SK-N-SH (cell line): ENCODE measurements around the gene DNASE1L2. TPM values are rescaled to one million over a fixed set of nuclear protein-coding genes. Genes with fewer than 3 reads are reported as not detected.

Source experiments
- CTCF ChIA-PET: fragments of 300-600, 350-600 bp; formaldehyde crosslinking; extraction: SDS; loops from one replicate; lab custom pipeline; 2021; lab: Yijun Ruan, JAX
- POLR2A ChIA-PET: fragments of 350-600 bp; sonication (Branson Sonifier 250); formaldehyde crosslinking; extraction: SDS; loops from one replicate; lab custom pipeline; 2020; ENCODE audit warnings: antibody characterized with exemption, inconsistent platforms; lab: Yijun Ruan, JAX
- DNase-seq: peaks from one replicate; pipeline ENCODE4 v3.0.0; 2012
- H2AFZ ChIP-seq: fragments of 200-600 bp; sonication (generic); 2 replicates; pipeline ENCODE4 v1.8.1; 2016; ENCODE audit warnings: antibody characterized with exemption, mild to moderate bottlenecking, low read depth
- H3F3A ChIP-seq: fragments of 200-600 bp; sonication (generic); replicated peaks from 2 replicates; pipeline ENCODE3; 2016; ENCODE audit warnings: antibody characterized with exemption, mild to moderate bottlenecking; ENCODE audit not compliant: insufficient read depth
- H3K27ac ChIP-seq, 2 experiments: fragments of 200-500 bp in 1 of 2; fragments of 200-600 bp in 1 of 2; sonication (Bioruptor generic) in 1 of 2; sonication (generic), shearing (Covaris generic) in 1 of 2; 2 replicates each; pipeline versions ENCODE4 v1.5.1 to v1.6.1; 2014 to 2016; ENCODE audit warnings: low read depth in 2 of 2, inconsistent platforms in 1 of 2, low read length in 1 of 2, mild to moderate bottlenecking in 1 of 2, mixed read lengths in 1 of 2
- H3K27me3 ChIP-seq: fragments of 200-600 bp; sonication (generic), shearing (Covaris generic); 2 replicates; pipeline ENCODE4 v1.6.1; 2016; ENCODE audit warnings: mixed run types; ENCODE audit not compliant: insufficient read depth
- H3K36me3 ChIP-seq, 2 experiments: fragments of 200-500 bp in 1 of 2; fragments of 200-600 bp in 1 of 2; sonication (Bioruptor generic) in 1 of 2; sonication (generic) in 1 of 2; replicated peaks in 1 of 2; 2 replicates each; pipeline versions ENCODE3 to v1.5.1; 2014 to 2016; ENCODE audit warnings: low read length in 1 of 2, mild to moderate bottlenecking in 1 of 2; ENCODE audit not compliant: insufficient read depth in 2 of 2, control insufficient read depth in 1 of 2
- H3K4me1 ChIP-seq, 2 experiments: fragments of 200-500 bp in 1 of 2; fragments of 200-600 bp in 1 of 2; sonication (Bioruptor generic) in 1 of 2; sonication (generic), shearing (Covaris generic) in 1 of 2; 2 replicates each; pipeline versions ENCODE4 v1.5.1 to v1.6.1; 2014 to 2016; ENCODE audit warnings: low read depth in 1 of 2, low read length in 1 of 2, mixed run types in 1 of 2; ENCODE audit not compliant: insufficient read depth in 2 of 2, control insufficient read depth in 1 of 2
- H3K4me2 ChIP-seq: fragments of 200-600 bp; sonication (generic), shearing (Covaris generic); 2 replicates; pipeline ENCODE4 v1.6.1; 2017; ENCODE audit warnings: mixed run types
- H3K4me3 ChIP-seq, 2 experiments: fragments of 200-500 bp in 1 of 2; fragments of 200-600 bp in 1 of 2; sonication (Bioruptor generic) in 1 of 2; sonication (generic), shearing (Covaris generic) in 1 of 2; 2 replicates each; pipeline versions ENCODE4 v1.5.1 to v1.8.1; 2014 to 2016; ENCODE audit warnings: low read depth in 2 of 2, inconsistent platforms in 1 of 2, low read length in 1 of 2, mild to moderate bottlenecking in 1 of 2, mixed read lengths in 1 of 2, moderate library complexity in 1 of 2
- H3K79me2 ChIP-seq: fragments of 200-600 bp; sonication (generic); 2 replicates; pipeline ENCODE4 v1.8.1; 2017; ENCODE audit warnings: mild to moderate bottlenecking; ENCODE audit not compliant: insufficient read depth
- H3K9ac ChIP-seq: fragments of 200-600 bp; sonication (generic); 2 replicates; pipeline ENCODE4 v1.6.1; 2017; ENCODE audit warnings: mixed run types
- H3K9me2 ChIP-seq: fragments of 200-600 bp; sonication (generic); 2 replicates; pipeline ENCODE4 v1.6.1; 2017; ENCODE audit warnings: mixed run types
- H3K9me3 ChIP-seq: fragments of 200-600 bp; sonication (generic); 2 replicates; pipeline ENCODE4 v1.6.1; 2017; ENCODE audit warnings: mixed run types, mild to moderate bottlenecking, moderate library complexity
- H4K20me1 ChIP-seq: fragments of 200-600 bp; sonication (generic); 2 replicates; pipeline ENCODE4 v1.6.1; 2017; ENCODE audit warnings: mild to moderate bottlenecking, mixed run types; ENCODE audit not compliant: insufficient read depth
- FOSL2 ChIP-seq: IDR thresholded peaks from 2 replicates; pipeline ENCODE4 v1.4.0; 2012; ENCODE audit warnings: low read depth, mild to moderate bottlenecking, moderate library complexity, borderline replicate concordance
- FOXM1 ChIP-seq: IDR thresholded peaks from 2 replicates; pipeline ENCODE4 v1.4.0; 2012; ENCODE audit warnings: low read depth, mild to moderate bottlenecking
- JUND ChIP-seq: IDR thresholded peaks from 2 replicates; pipeline ENCODE4 v1.4.0; 2012
- NRF1 ChIP-seq: IDR thresholded peaks from 2 replicates; pipeline ENCODE4 v1.6.1; 2012; ENCODE audit warnings: low read depth, mild to moderate bottlenecking, low read length
- POLR2AphosphoS5 ChIP-seq: IDR thresholded peaks from 2 replicates; pipeline ENCODE4 v1.6.1; 2012; ENCODE audit warnings: low read depth, low read length
- RCOR1 ChIP-seq: fragments of 150-350 bp; IDR thresholded peaks from 2 replicates; pipeline ENCODE4 v1.6.1; 2017; ENCODE audit warnings: antibody characterized with exemption, low read length
- SMC3 ChIP-seq: IDR thresholded peaks from 2 replicates; pipeline ENCODE4 v1.6.1; 2012; ENCODE audit warnings: low read depth, low read length, improper control_type of control experiment
- WGBS: methylation state at CpG from one replicate; pipeline ENCODE4 v1.1.6; 2017; ENCODE audit warnings: low lambda C conversion rate; 5-methylcytosine and 5-hydroxymethylcytosine counted together
- polyA plus RNA-seq, 3 experiments: library from polyadenylated mRNA; depleted of rRNA; stranded (reverse); fragments of >200 nt; gene quantifications; 2 replicates each; pipeline ENCODE4 v1.2.3, GENCODE V29; 2012
- TF ChIP-seq, protein P1 (sequence below): fragments of 150-350 bp; IDR thresholded peaks from 2 replicates; pipeline ENCODE4 v1.6.1; 2016; ENCODE audit warnings: mild to moderate bottlenecking, low read depth, low read length
- TF ChIP-seq, protein P2 (sequence below): fragments of 150-350 bp; IDR thresholded peaks from 2 replicates; pipeline ENCODE4 v1.6.1; 2017; ENCODE audit warnings: antibody characterized with exemption, low read length, low read depth, borderline replicate concordance
- TF ChIP-seq, protein P3 (sequence below): IDR thresholded peaks from 2 replicates; pipeline ENCODE4 v1.4.0; 2012; ENCODE audit warnings: low read depth
- TF ChIP-seq, protein P4 (sequence below): IDR thresholded peaks from 2 replicates; pipeline ENCODE4 v1.4.0; 2012; ENCODE audit warnings: low read depth, borderline replicate concordance
- TF ChIP-seq, protein P5 (sequence below): IDR thresholded peaks from 2 replicates; pipeline ENCODE4 v1.6.1; 2012; ENCODE audit warnings: mild to moderate bottlenecking, low read depth, low read length, moderate library complexity

The DNASE1L2 gene
- polyA plus RNA-seq, 1 of the 3 experiments (the other 2 are of a cell fraction) = 2.5 TPM

DNA sequence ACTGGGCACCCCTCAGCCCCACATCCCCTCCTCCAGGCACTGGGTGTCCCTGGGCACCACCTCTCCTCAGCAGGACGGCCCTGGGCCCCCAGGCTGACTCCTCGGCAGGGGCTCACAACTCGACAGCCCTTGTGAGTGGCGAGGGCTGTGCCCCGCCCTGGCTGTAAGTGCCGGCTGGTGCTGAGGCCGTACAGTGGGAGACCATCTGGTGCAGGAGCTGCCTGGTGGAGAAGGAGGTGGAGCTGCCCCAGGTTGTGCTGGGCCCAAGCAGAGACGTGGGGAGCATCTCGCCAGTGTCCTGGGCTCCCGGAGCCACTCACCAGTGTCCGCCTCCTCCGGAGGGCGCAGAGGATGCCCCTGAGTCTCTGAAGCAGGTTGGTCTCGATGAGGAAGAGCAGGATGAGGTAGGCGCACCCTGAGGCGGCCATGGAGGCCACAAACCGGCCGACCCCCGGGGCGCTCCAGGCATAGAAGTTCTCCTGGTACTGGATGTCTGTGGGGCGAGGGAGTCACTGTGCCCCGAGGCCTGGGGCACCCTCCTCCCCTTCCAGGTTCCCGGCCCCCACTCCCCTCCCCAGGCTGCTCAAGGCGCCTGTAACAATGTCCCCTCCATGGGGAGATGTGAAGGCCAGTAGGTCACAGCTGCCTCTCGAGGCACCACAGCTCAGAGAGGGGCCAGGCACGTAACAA lies 46.8 kb downstream of the DNASE1L2 start (continued):
- TF ChIP-seq, protein P1, sequence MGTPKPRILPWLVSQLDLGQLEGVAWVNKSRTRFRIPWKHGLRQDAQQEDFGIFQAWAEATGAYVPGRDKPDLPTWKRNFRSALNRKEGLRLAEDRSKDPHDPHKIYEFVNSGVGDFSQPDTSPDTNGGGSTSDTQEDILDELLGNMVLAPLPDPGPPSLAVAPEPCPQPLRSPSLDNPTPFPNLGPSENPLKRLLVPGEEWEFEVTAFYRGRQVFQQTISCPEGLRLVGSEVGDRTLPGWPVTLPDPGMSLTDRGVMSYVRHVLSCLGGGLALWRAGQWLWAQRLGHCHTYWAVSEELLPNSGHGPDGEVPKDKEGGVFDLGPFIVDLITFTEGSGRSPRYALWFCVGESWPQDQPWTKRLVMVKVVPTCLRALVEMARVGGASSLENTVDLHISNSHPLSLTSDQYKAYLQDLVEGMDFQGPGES = no peak
- TF ChIP-seq NRF1 (no peak), FOSL2 (no peak), POLR2AphosphoS5 (no peak)
- TF ChIP-seq, protein P2, sequence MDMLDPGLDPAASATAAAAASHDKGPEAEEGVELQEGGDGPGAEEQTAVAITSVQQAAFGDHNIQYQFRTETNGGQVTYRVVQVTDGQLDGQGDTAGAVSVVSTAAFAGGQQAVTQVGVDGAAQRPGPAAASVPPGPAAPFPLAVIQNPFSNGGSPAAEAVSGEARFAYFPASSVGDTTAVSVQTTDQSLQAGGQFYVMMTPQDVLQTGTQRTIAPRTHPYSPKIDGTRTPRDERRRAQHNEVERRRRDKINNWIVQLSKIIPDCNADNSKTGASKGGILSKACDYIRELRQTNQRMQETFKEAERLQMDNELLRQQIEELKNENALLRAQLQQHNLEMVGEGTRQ = no peak
- TF ChIP-seq, protein P3, sequence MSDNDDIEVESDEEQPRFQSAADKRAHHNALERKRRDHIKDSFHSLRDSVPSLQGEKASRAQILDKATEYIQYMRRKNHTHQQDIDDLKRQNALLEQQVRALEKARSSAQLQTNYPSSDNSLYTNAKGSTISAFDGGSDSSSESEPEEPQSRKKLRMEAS = no peak

DNA sequence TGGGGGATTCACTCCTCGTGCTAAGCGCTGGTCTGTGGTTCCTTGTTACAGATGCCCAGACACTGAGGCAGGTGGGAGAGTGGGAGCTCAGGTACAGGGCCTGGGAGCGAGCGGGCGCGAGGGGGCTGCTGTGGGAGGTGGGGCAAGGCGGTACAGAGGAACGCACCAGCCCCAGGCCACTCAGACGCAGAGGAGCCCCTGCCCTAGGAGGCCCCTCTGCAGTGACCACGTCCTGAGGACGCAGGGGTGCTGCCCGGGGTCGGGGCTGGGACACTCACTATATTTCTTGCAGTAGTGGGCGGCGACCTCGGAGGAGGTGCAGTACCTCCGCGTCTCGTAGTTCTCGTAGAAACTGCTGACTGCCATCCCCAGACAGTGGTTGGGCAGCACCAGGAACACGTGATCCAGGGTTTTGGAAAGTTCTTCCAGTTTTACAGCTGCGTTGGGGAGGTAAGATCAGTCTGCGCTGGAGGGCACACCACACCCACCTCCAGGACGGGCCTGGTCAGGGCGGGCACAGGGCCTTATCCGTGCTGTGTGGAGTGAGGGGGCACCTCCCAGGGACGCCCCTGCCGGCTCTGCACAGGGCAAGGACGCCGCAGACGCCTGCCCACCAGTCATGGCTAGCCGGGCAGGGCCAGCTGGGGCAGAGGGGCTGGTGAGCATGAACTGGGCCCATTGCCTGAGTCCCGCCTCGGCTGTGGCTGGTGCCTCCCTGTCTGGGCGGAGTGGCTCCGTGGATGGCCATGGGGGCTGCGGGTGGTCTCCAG lies 47.9 kb downstream of the DNASE1L2 start:
- no peak for DNase-seq
- Histone ChIP-seq H4K20me1 (no peaks in the 10 kb centered on the region), H3K4me3 (no peak overlapping the region), H2AFZ (no peak overlapping the region), H3K4me2 (no peak overlapping the region), H3K9ac (no peak overlapping the region), H3K79me2 (no peaks in the 10 kb centered on the region), H3K4me1 (no peaks in the 10 kb centered on the region), H3K36me3 (peaks cover 0 to 12% of the 10 kb centered on the region in 2 experiments), H3K27ac (no peak overlapping the region), H3F3A (no peaks in the 10 kb centered on the region), H3K9me3 (no peaks in the 10 kb centered on the region), H3K27me3 (no peaks in the 10 kb centered on the region), H3K9me2 (no peaks in the 10 kb centered on the region)
- ChIA-PET CTCF (interaction anchor here (1.2 kb wide), 1 partner anchor 13 kb away, joined by 4 read pairs; no protein-coding TSS in a partner anchor), POLR2A (interaction anchor here (1.5 kb wide), 1 partner anchor 13 kb away, joined by 3 read pairs; no protein-coding TSS in a partner anchor)
- no peak for TF ChIP-seq FOSL2
- WGBS = 92% methylated on average over 17 of the region's 37 CpGs

DNA sequence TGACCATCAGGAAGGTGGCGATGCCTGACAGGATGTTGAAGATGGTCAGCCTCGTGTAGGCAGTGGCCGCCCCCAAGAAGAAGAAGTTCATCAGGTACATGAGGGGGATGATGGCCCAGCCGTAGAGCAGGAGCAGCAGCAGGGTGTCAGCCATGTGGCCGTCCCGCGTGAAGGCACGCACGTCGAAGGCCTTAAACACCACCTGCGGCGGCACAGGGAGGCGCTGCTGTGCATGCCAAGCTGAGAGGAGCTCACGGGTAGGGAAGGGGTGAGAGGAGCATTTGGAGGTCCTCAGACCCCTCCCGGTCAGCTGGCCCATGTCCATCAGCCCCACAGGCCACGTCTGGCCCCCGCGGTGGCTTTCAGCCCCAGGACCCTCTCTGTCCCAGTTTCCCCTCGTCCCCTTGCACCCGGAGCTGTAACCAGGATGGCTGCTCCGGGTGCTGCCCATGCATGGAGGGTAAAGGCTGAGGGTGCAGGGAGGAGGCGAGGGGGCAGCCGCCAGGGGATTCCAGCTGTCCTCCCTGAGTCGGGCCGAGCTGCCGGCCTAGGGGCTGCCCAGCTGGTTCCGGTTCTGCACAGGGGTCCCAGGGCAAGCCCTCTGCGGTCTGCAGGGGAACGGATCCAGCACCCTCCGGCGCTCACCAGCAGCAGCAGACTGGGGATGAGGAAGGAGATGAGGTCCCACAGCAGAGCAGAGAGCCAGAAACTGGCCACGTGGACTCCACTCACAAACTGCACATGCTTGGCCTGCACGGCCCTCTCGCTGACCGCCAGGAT lies 48.7 kb downstream of the DNASE1L2 start:
- WGBS = 90% methylated on average over 27 of the region's 35 CpGs
- H3K9ac ChIP-seq = no peak overlapping the region
- H3K9me2 ChIP-seq = no peaks in the 10 kb centered on the region
- no peaks in the 10 kb centered on the region for H3K79me2 ChIP-seq
- H3K27me3 ChIP-seq = no peaks in the 10 kb centered on the region
- no peak overlapping the region for H3K4me2 ChIP-seq
- H3K9me3 ChIP-seq = no peaks in the 10 kb centered on the region
- CTCF ChIA-PET = interaction anchor here (1.2 kb wide), 1 partner anchor 12 kb away, joined by 4 read pairs; no protein-coding TSS in a partner anchor
- H4K20me1 ChIP-seq = no peaks in the 10 kb centered on the region
- no peak for DNase-seq
- no peak overlapping the region for H3K4me3 ChIP-seq
- peaks cover 0 to 12% of the 10 kb centered on the region in 2 experiments for H3K36me3 ChIP-seq
- no peak overlapping the region for H2AFZ ChIP-seq
- no peaks in the 10 kb centered on the region for H3F3A ChIP-seq
- POLR2A ChIA-PET = no interaction called here
- H3K4me1 ChIP-seq = no peaks in the 10 kb centered on the region
- H3K27ac ChIP-seq = no peak overlapping the region
- TF ChIP-seq, protein P3 = no peak
- TF ChIP-seq, protein P4, sequence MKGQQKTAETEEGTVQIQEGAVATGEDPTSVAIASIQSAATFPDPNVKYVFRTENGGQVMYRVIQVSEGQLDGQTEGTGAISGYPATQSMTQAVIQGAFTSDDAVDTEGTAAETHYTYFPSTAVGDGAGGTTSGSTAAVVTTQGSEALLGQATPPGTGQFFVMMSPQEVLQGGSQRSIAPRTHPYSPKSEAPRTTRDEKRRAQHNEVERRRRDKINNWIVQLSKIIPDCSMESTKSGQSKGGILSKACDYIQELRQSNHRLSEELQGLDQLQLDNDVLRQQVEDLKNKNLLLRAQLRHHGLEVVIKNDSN = no peak
- TF ChIP-seq RCOR1 (no peak), SMC3 (no peak), JUND (no peak), FOXM1 (no peak)
- TF ChIP-seq, protein P5, sequence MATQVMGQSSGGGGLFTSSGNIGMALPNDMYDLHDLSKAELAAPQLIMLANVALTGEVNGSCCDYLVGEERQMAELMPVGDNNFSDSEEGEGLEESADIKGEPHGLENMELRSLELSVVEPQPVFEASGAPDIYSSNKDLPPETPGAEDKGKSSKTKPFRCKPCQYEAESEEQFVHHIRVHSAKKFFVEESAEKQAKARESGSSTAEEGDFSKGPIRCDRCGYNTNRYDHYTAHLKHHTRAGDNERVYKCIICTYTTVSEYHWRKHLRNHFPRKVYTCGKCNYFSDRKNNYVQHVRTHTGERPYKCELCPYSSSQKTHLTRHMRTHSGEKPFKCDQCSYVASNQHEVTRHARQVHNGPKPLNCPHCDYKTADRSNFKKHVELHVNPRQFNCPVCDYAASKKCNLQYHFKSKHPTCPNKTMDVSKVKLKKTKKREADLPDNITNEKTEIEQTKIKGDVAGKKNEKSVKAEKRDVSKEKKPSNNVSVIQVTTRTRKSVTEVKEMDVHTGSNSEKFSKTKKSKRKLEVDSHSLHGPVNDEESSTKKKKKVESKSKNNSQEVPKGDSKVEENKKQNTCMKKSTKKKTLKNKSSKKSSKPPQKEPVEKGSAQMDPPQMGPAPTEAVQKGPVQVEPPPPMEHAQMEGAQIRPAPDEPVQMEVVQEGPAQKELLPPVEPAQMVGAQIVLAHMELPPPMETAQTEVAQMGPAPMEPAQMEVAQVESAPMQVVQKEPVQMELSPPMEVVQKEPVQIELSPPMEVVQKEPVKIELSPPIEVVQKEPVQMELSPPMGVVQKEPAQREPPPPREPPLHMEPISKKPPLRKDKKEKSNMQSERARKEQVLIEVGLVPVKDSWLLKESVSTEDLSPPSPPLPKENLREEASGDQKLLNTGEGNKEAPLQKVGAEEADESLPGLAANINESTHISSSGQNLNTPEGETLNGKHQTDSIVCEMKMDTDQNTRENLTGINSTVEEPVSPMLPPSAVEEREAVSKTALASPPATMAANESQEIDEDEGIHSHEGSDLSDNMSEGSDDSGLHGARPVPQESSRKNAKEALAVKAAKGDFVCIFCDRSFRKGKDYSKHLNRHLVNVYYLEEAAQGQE = no peak
